ENCODE measurements around the gene KMT2E.
"Not testable (repeated sequence)": the region's sequence is repeated elsewhere in the genome, so short reads cannot be mapped to it uniquely, and the experiment has no call there.

Gene KMT2E

GRCh38 chr7:105022458-105022857 is 8.5 kb downstream of the KMT2E start:
- Histone ChIP-seq H3K4me1 (peaks cover 22% of the 10 kb centered on the region), H3K79me2 (peaks cover 53% of the 10 kb centered on the region), H2AFZ (no peak overlapping the region), H3K27me3 (ENCODE audit: control insufficient read depth, insufficient read depth, low read length) (no peaks in the 10 kb centered on the region), H3K4me3 (ENCODE audit: low read depth, low read length) (no peak overlapping the region), H3K27ac (no peak overlapping the region), H3K4me2 (ENCODE audit: low read length) (no peak overlapping the region), H3K36me3 (ENCODE audit: control insufficient read depth, insufficient read depth, low read length) (no peaks in the 10 kb centered on the region), H3K9me3 (ENCODE audit: control insufficient read depth, low read length) (no peaks in the 10 kb centered on the region), H3K9ac (no peak overlapping the region)
- TF ChIP-seq CTCF (IDR thresholded peaks at IDR 0.05) = no peak

DNA sequence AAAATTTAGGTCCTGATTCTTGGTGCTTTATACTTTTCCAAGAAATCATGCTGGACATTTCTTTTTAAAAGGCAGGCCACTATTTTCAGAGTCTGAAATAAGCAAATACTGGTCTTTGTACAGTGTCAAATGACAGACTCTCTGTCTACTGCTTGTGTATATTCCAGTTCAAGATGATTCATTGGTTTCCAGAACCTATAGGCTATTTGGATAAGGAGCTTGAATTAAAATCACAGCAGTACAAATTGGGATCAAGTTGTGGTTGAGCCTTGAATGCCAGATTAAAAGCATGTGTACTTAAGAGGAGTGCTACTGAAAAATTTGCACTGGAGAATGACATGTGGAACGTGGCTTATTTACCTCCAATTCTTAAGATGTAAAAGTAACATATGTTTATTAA is 10.7 kb downstream of the KMT2E start:
- no peaks in the 10 kb centered on the region for H3K27me3 ChIP-seq (ENCODE audit: control insufficient read depth, insufficient read depth, low read length)
- H3K9ac ChIP-seq = no peak overlapping the region
- no peaks in the 10 kb centered on the region for H3K36me3 ChIP-seq (ENCODE audit: control insufficient read depth, insufficient read depth, low read length)
- H3K79me2 ChIP-seq = peaks cover 63% of the 10 kb centered on the region
- peak overlapping the region; percentile 6 for H3K4me2 ChIP-seq (ENCODE audit: low read length)
- no peaks in the 10 kb centered on the region for H3K9me3 ChIP-seq (ENCODE audit: control insufficient read depth, low read length)
- H3K4me3 ChIP-seq (ENCODE audit: low read depth, low read length) = no peak overlapping the region
- no peak for TF ChIP-seq CTCF (IDR thresholded peaks at IDR 0.05)
- no peak overlapping the region for H2AFZ ChIP-seq
- H3K4me1 ChIP-seq = peaks cover 22% of the 10 kb centered on the region
- H3K27ac ChIP-seq = no peak overlapping the region

DNA sequence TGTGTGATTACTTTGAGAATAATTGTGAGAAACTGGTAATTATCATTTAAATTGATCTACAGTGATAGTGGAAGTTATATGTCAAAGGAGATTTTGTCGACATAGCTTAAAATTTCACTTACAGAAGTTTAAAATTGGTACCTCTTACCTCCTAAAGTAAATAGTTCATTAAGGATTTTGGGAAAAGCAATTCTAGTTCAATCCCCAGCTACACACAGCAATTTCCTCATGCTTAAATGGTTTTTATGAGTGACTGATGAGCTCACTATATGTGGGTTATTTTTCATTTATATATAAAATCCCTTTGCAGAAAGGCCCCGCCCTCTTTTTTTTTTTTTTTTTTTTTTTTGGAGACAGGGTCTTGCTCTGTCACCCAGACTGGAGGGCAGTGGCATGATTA is 12.7 kb downstream of the KMT2E start:
- Histone ChIP-seq H3K4me1 (peaks cover 17% of the 10 kb centered on the region), H3K4me2 (ENCODE audit: low read length) (no peak overlapping the region), H3K36me3 (ENCODE audit: control insufficient read depth, insufficient read depth, low read length) (no peaks in the 10 kb centered on the region), H3K27ac (no peak overlapping the region), H2AFZ (no peak overlapping the region), H3K9me3 (ENCODE audit: control insufficient read depth, low read length) (no peaks in the 10 kb centered on the region), H3K79me2 (peaks cover 65% of the 10 kb centered on the region), H3K27me3 (ENCODE audit: control insufficient read depth, insufficient read depth, low read length) (no peaks in the 10 kb centered on the region), H3K4me3 (ENCODE audit: low read depth, low read length) (no peak overlapping the region), H3K9ac (no peak overlapping the region)
- TF ChIP-seq CTCF (IDR thresholded peaks at IDR 0.05) = no peak

DNA sequence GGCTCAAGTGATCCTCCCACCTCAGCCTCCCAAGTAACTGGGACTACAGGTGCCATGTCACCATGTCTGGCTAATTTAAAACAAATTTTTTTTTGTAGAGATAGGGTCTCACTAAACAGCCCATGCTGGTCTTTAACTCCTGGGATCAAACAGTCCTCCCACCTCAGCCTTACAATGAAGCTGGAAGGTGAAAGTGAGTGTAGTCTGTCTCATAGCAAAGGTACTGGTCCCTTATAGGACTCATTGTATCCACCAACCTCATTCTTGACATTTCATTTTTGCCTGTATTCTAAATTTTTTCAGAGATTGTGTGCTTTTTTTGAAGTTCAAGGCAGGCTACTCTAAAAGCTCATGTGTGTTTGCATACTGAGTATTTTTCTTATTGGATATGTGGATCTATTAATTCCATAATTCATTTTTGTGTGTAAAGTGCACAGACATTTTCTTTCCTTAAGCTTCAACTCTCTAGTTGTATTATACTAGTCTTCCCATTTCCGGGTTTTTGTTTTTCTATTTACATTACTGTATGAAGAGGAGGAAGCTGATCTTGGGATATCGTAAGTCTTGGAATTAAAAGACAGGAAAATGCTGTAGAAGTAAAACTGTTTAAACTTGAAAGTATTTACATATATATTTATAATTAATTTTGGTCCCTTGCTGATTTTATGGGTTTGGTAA is 13.3 kb downstream of the KMT2E start:
- TF ChIP-seq CTCF (IDR thresholded peaks at IDR 0.05) = no peak
- Histone ChIP-seq H3K79me2 (peaks cover 64% of the 10 kb centered on the region), H3K9ac (no peak overlapping the region), H3K9me3 (ENCODE audit: control insufficient read depth, low read length) (no peaks in the 10 kb centered on the region), H2AFZ (no peak overlapping the region), H3K4me2 (ENCODE audit: low read length) (no peak overlapping the region), H3K4me3 (ENCODE audit: low read depth, low read length) (no peak overlapping the region), H3K4me1 (peaks cover 17% of the 10 kb centered on the region), H3K27me3 (ENCODE audit: control insufficient read depth, insufficient read depth, low read length) (no peaks in the 10 kb centered on the region), H3K36me3 (ENCODE audit: control insufficient read depth, insufficient read depth, low read length) (no peaks in the 10 kb centered on the region), H3K27ac (no peak overlapping the region)

DNA sequence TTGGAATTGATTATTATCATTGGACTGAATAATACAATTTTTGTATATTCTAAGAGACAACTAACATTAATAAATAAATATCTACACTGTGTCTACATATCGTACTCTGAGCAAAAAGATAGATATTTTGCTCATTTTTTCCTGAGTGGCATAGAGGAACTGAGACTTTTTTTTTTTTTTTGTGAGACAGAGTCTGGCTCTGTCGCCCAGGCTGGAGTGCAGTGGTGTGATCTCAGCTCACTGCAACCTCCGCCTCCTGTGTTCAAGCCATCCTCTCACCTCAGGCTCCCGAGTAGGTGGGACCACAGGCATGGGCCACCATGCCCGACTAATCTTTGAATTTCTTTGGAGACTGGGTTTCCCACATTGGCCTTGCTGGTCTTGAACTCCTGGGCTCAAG is 14.0 kb downstream of the KMT2E start:
- Histone ChIP-seq H3K4me2 (ENCODE audit: low read length) (no peak overlapping the region), H3K9me3 (ENCODE audit: control insufficient read depth, low read length) (no peaks in the 10 kb centered on the region), H2AFZ (no peak overlapping the region), H3K4me3 (ENCODE audit: low read depth, low read length) (no peak overlapping the region), H3K27ac (no peak overlapping the region), H3K4me1 (peaks cover 17% of the 10 kb centered on the region), H3K79me2 (peaks cover 63% of the 10 kb centered on the region), H3K9ac (no peak overlapping the region), H3K36me3 (ENCODE audit: control insufficient read depth, insufficient read depth, low read length) (no peaks in the 10 kb centered on the region), H3K27me3 (ENCODE audit: control insufficient read depth, insufficient read depth, low read length) (no peaks in the 10 kb centered on the region)
- TF ChIP-seq CTCF (IDR thresholded peaks at IDR 0.05) = no peak

DNA sequence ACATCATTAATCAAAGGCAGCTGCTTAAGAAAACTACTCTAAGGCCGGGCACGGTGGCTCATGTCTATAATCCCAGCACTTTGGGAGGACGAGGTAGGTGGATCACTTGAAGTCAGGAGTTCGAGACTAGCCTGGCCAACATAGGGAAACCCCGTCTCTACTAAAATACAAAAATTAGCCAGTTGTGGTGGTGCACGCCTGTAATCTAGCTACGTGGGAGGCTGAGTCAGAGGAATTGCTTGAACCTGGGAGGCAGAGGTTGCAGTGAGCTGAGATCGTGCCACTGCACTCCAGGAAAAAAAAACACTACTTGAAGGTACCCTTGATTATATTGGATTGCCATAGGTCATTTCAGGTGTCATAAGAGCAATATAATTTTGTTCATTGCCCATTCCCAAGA is 14.9 kb downstream of the KMT2E start:
- H2AFZ ChIP-seq; H3K27ac ChIP-seq; H3K27me3 ChIP-seq (ENCODE audit: control insufficient read depth, insufficient read depth, low read length); H3K4me2 ChIP-seq (ENCODE audit: low read length); H3K4me3 ChIP-seq (ENCODE audit: low read depth, low read length); H3K9ac ChIP-seq; H3K9me3 ChIP-seq (ENCODE audit: control insufficient read depth, low read length); H3K36me3 ChIP-seq (ENCODE audit: control insufficient read depth, insufficient read depth, low read length): not testable (repeated sequence)
- peaks cover 17% of the 10 kb centered on the region for H3K4me1 ChIP-seq
- peaks cover 64% of the 10 kb centered on the region for H3K79me2 ChIP-seq
